ENCODE measurements around the gene FREM3. TPM values are rescaled to one million over a fixed set of nuclear protein-coding genes. Genes with fewer than 3 reads are reported as not detected.
"Not testable (repeated sequence)": the region's sequence is repeated elsewhere in the genome, so short reads cannot be mapped to it uniquely, and the experiment has no call there.

The FREM3 gene
- total RNA-seq, result not detected

- Mint-ChIP-seq H3K4me1 (ENCODE audit: low read depth) (peaks cover 15% of the 10 kb centered on the region), H3K9me3 (peaks cover 3% of the 10 kb centered on the region), H3K27me3 (ENCODE audit: low read depth) (peaks cover 46% of the 10 kb centered on the region), H3K36me3 (ENCODE audit: insufficient read depth) (no peaks in the 10 kb centered on the region), H3K4me3 (peak within 1 kb of the TSS; percentile 48)
- DNase-seq (no peak), ATAC-seq (peak; percentile 21 to 44)
Observed at GRCh38 chr4:143700416-143701352, at the start of gene FREM3. FREM3 (minus strand) TSS chr4:143700675; CDS start chr4:143700675, 0 bp downstream.

DNA sequence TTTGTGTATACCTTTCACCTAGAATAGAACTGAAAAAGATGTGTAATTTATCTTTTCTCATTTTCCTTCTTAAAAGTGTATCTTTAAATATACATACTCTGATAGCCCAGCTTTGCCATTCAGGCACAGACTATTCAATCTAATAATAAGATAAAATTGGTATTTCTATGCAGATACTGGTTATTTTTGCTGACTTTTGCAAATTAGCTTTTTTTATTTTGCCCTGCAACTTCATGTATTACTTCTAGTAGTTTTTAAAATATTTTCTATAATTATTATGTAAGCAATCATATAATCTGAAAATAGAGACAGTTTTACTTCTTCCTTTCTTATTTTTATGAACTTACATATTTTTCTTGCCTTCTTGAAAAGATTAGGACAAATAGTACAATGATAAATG, 45.4 kb upstream of the FREM3 start:
- H3K9me3 Mint-ChIP-seq, result no peaks in the 10 kb centered on the region
- no peaks in the 10 kb centered on the region for H3K27me3 Mint-ChIP-seq (ENCODE audit: low read depth)
- H3K36me3 Mint-ChIP-seq (ENCODE audit: insufficient read depth), result no peaks in the 10 kb centered on the region
- H3K4me1 Mint-ChIP-seq (ENCODE audit: low read depth), result no peaks in the 10 kb centered on the region
- no peak for ATAC-seq
- H3K4me3 Mint-ChIP-seq, result no peak overlapping the region
- no peak for DNase-seq

DNA sequence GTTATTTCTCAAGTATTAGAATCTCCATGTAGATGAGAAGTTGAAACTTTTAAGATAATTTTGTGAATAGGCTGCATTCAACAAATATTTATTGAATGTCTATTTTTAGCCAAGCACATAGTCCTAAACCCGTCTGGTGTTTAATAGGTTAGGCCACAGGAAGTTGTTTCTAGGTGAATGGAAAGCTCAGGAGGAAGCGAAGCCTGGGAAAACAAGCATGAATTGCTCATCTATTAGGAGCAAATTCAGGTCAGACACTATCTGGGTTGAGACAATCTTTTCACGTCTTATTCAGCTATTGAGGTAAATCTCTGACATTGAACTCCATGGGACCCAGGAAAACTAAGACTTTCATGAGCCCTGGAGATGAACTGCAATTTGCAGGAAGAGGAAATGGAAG, 43.1 kb upstream of the FREM3 start:
- Mint-ChIP-seq H3K4me1 (ENCODE audit: low read depth) (no peaks in the 10 kb centered on the region), H3K36me3 (ENCODE audit: insufficient read depth) (no peaks in the 10 kb centered on the region), H3K9me3 (no peaks in the 10 kb centered on the region), H3K27me3 (ENCODE audit: low read depth) (no peaks in the 10 kb centered on the region), H3K4me3 (no peak overlapping the region)
- DNase-seq, result no peak
- ATAC-seq, result no peak

- H3K27me3 Mint-ChIP-seq (ENCODE audit: low read depth), result no peaks in the 10 kb centered on the region
- no peak for ATAC-seq
- no peak for DNase-seq
- H3K9me3 Mint-ChIP-seq, result no peaks in the 10 kb centered on the region
- H3K4me1 Mint-ChIP-seq (ENCODE audit: low read depth), result no peaks in the 10 kb centered on the region
- H3K36me3 Mint-ChIP-seq (ENCODE audit: insufficient read depth), result no peaks in the 10 kb centered on the region
- no peak overlapping the region for H3K4me3 Mint-ChIP-seq
Observed at GRCh38 chr4:143742834-143743233, 42.4 kb upstream of the FREM3 start.

- DNase-seq, result no peak
- Mint-ChIP-seq H3K4me1 (ENCODE audit: low read depth) (no peaks in the 10 kb centered on the region), H3K4me3 (no peak overlapping the region), H3K27me3 (ENCODE audit: low read depth) (no peaks in the 10 kb centered on the region), H3K9me3 (no peaks in the 10 kb centered on the region), H3K36me3 (ENCODE audit: insufficient read depth) (no peaks in the 10 kb centered on the region)
- no peak for ATAC-seq
Observed at GRCh38 chr4:143736861-143737260, 36.4 kb upstream of the FREM3 start.

- ATAC-seq; H3K9me3 Mint-ChIP-seq; H3K4me3 Mint-ChIP-seq; H3K27me3 Mint-ChIP-seq (ENCODE audit: low read depth); H3K4me1 Mint-ChIP-seq (ENCODE audit: low read depth); DNase-seq; H3K36me3 Mint-ChIP-seq (ENCODE audit: insufficient read depth): not testable (repeated sequence)
Observed at GRCh38 chr4:143736061-143736460, 35.6 kb upstream of the FREM3 start.

- no peak for DNase-seq
- ATAC-seq, result no peak
- no peaks in the 10 kb centered on the region for H3K36me3 Mint-ChIP-seq (ENCODE audit: insufficient read depth)
- H3K27me3 Mint-ChIP-seq (ENCODE audit: low read depth), result no peaks in the 10 kb centered on the region
- no peaks in the 10 kb centered on the region for H3K4me1 Mint-ChIP-seq (ENCODE audit: low read depth)
- H3K9me3 Mint-ChIP-seq, result no peaks in the 10 kb centered on the region
- H3K4me3 Mint-ChIP-seq, result no peak overlapping the region
Observed at GRCh38 chr4:143728166-143728565, 27.7 kb upstream of the FREM3 start.

DNA sequence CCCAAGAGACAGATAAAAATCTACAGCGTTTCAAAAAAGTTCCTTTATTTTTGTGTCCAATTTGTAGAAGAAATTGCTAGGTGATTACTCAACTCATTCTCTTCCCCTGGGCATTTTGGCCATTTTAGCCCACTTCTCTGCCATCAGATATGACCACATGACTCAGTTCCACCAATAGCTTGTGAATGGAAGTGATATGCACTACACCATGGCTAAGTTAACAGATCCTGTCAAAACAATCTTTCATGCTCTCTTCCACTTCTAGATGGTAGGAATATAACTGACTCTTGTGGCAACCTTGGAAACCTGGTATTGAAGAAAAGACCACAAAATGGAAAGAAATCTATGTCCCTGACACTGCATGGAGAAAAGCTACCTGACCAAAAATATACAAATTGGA, 26.2 kb upstream of the FREM3 start:
- Mint-ChIP-seq H3K36me3 (ENCODE audit: insufficient read depth) (no peaks in the 10 kb centered on the region), H3K27me3 (ENCODE audit: low read depth) (no peaks in the 10 kb centered on the region), H3K9me3 (no peaks in the 10 kb centered on the region), H3K4me1 (ENCODE audit: low read depth) (no peaks in the 10 kb centered on the region), H3K4me3 (no peak overlapping the region)
- ATAC-seq (no peak), DNase-seq (no peak)

GRCh38 chr4:143721317-143721716, 20.8 kb upstream of the FREM3 start:
- Mint-ChIP-seq H3K36me3 (ENCODE audit: insufficient read depth) (no peaks in the 10 kb centered on the region), H3K4me3 (no peak overlapping the region), H3K9me3 (no peaks in the 10 kb centered on the region), H3K27me3 (ENCODE audit: low read depth) (peaks cover 3% of the 10 kb centered on the region), H3K4me1 (ENCODE audit: low read depth) (no peaks in the 10 kb centered on the region)
- DNase-seq, result no peak
- ATAC-seq, result no peak

DNA sequence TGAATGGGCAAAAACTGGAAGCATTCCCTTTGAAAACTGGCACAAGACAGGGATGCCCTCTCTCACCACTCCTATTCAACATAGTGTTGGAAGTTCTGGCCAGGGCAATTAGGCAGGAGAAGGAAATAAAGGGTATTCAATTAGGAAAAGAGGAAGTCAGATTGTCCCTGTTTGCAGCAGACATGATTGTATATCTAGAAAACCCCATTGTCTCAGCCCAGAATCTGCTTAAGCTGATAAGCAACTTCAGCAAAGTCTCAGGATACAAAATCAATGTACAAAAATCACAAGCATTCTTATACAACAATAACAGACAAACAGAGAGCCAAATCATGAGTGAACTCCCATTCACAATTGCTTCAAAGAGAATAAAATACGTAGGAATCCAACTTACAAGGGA, 18.3 kb upstream of the FREM3 start:
- H3K27me3 Mint-ChIP-seq (ENCODE audit: low read depth); ATAC-seq; DNase-seq; H3K4me1 Mint-ChIP-seq (ENCODE audit: low read depth); H3K9me3 Mint-ChIP-seq; H3K4me3 Mint-ChIP-seq; H3K36me3 Mint-ChIP-seq (ENCODE audit: insufficient read depth): not testable (repeated sequence)

GRCh38 chr4:143713955-143714625, 13.6 kb upstream of the FREM3 start:
- Mint-ChIP-seq H3K4me3 (no peak overlapping the region), H3K9me3 (no peaks in the 10 kb centered on the region)
- no peak for ATAC-seq

DNA sequence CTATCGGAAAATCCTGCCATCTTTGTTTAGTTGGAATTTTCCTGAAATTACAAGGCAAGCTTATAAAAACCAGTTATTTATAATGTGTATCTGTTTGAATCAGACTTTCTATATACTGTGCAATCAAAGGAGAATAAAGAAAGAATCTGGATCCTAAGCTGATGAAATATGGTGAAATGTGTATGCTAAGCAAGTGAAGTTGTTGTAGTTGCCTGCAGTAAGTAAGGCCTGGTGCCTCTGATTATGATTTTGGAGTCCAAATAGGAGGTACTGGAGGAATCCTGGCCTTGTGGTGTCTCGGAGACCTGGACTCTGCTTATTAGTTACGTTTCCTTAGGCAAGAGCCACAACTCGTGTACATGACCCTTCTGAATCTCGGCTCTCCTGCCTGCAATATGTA, 13.1 kb upstream of the FREM3 start:
- H3K4me3 Mint-ChIP-seq, result no peak overlapping the region
- peaks cover 4% of the 10 kb centered on the region for H3K9me3 Mint-ChIP-seq
- H3K27me3 Mint-ChIP-seq (ENCODE audit: low read depth), result no peaks in the 10 kb centered on the region
- H3K4me1 Mint-ChIP-seq (ENCODE audit: low read depth), result no peaks in the 10 kb centered on the region
- DNase-seq (no peak), ATAC-seq (no peak)
- no peaks in the 10 kb centered on the region for H3K36me3 Mint-ChIP-seq (ENCODE audit: insufficient read depth)

More at GRCh38 chr4:143713955-143714625, 13.6 kb upstream of the FREM3 start:
- H3K36me3 Mint-ChIP-seq (ENCODE audit: insufficient read depth), result no peaks in the 10 kb centered on the region
- H3K27me3 Mint-ChIP-seq (ENCODE audit: low read depth), result no peaks in the 10 kb centered on the region
- no peak for DNase-seq
- no peaks in the 10 kb centered on the region for H3K4me1 Mint-ChIP-seq (ENCODE audit: low read depth)

DNA sequence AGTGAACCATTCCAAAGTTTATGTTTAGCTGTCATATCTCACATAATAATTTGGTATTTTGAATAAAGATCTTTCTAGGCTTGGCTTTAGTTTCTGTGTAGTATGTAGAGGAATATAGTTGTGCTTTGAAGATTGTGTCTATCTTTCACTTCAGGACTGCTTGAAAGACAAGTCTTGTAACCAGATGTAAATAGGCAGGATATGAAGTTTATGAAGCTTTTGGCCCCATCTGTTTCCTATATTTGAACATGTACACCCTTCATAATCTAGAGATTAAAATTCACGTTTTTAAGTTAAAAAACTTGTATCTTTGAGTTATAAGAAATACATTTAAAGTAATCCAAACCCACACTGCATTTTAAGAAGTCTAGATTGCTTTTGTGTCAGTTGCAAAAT, 11.7 kb upstream of the FREM3 start:
- Mint-ChIP-seq H3K9me3 (peaks cover 7% of the 10 kb centered on the region), H3K4me3 (no peak overlapping the region), H3K4me1 (ENCODE audit: low read depth) (no peaks in the 10 kb centered on the region), H3K27me3 (ENCODE audit: low read depth) (no peaks in the 10 kb centered on the region), H3K36me3 (ENCODE audit: insufficient read depth) (no peaks in the 10 kb centered on the region)
- DNase-seq (no peak), ATAC-seq (no peak)

GRCh38 chr4:143711543-143712154, 11.2 kb upstream of the FREM3 start:
- Mint-ChIP-seq H3K4me1 (ENCODE audit: low read depth) (no peaks in the 10 kb centered on the region), H3K9me3 (peaks cover 11% of the 10 kb centered on the region), H3K36me3 (ENCODE audit: insufficient read depth) (no peaks in the 10 kb centered on the region), H3K27me3 (ENCODE audit: low read depth) (peaks cover 2% of the 10 kb centered on the region), H3K4me3 (no peak overlapping the region)
- ATAC-seq, result no peak
- DNase-seq, result no peak

Data from activated T-cell treated with anti-CD3 and anti-CD28 coated beads, Interleukin-2, amount 50 U/mL, for 4 hours (primary cell).